Neutrophil (primary cell): Measurements from ENCODE around the gene UPB1.
"Not testable (repeated sequence)": the region's sequence is repeated elsewhere in the genome, so short reads cannot be mapped to it uniquely, and the experiment has no call there.

Experiments used
- H3K27ac ChIP-seq: fragments of 200-600 bp; sonication (generic); 2 replicates; pipeline ENCODE4 v1.5.1; 2016; ENCODE audit warnings: mild to moderate bottlenecking, moderate library complexity
- H3K27me3 ChIP-seq: fragments of 200-600 bp; sonication (generic); 2 replicates; pipeline ENCODE4 v1.6.0; 2016; ENCODE audit warnings: mild to moderate bottlenecking
- H3K36me3 ChIP-seq: fragments of 200-600 bp; sonication (generic); 2 replicates; pipeline ENCODE4 v1.5.1; 2017
- H3K4me1 ChIP-seq, 2 experiments: fragments of 200-600 bp in 1 of 2; sonication (generic) in 1 of 2; 1 replicate in 1 of 2; 2 replicates in 1 of 2; pipeline versions ENCODE4 v1.5.1 to v1.6.1; 2013 to 2016; ENCODE audit warnings: low read depth in 1 of 2, low read length in 1 of 2, mild to moderate bottlenecking in 1 of 2, moderate library complexity in 1 of 2; ENCODE audit not compliant: control insufficient read depth in 1 of 2, insufficient read depth in 1 of 2
- H3K4me3 ChIP-seq, 2 experiments: fragments of 200-600 bp in 1 of 2; sonication (generic) in 1 of 2; 1 replicate in 1 of 2; 2 replicates in 1 of 2; pipeline ENCODE4 v1.5.1; 2013 to 2016; ENCODE audit warnings: low read depth in 1 of 2, low read length in 1 of 2, mild to moderate bottlenecking in 1 of 2, moderate library complexity in 1 of 2
- H3K9me3 ChIP-seq: fragments of 200-600 bp; sonication (generic); 2 replicates; pipeline ENCODE4 v1.5.1; 2016
- TF ChIP-seq, protein P1 (sequence below): fragments of 200-600 bp; sonication (generic); IDR thresholded peaks from 2 replicates; pipeline ENCODE4 v1.5.1; 2016; ENCODE audit warnings: antibody characterized with exemption

The UPB1 gene

DNA sequence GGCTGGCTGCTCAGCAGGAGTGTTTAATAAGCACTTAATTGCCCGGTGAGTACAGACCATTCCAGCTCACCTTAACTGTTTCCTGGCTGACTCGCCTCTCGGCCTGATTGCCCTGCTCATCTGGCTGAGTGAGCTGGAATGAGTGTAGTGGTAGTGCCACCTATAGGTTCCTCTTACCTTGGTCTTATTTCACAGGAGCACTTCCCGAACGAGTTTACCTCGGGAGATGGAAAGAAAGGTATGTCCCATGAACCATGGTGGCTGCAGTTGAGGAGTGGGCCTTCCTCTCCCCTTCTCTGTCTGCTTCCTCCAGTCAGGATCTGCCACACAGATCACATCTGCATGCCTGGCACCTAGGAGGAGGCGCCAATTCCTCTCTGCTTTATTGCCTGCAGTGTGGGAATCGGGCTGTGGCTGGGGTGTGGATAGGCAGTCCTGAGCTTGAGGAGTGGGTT is 26.7 kb downstream of the UPB1 start:
- TF ChIP-seq, protein P1, sequence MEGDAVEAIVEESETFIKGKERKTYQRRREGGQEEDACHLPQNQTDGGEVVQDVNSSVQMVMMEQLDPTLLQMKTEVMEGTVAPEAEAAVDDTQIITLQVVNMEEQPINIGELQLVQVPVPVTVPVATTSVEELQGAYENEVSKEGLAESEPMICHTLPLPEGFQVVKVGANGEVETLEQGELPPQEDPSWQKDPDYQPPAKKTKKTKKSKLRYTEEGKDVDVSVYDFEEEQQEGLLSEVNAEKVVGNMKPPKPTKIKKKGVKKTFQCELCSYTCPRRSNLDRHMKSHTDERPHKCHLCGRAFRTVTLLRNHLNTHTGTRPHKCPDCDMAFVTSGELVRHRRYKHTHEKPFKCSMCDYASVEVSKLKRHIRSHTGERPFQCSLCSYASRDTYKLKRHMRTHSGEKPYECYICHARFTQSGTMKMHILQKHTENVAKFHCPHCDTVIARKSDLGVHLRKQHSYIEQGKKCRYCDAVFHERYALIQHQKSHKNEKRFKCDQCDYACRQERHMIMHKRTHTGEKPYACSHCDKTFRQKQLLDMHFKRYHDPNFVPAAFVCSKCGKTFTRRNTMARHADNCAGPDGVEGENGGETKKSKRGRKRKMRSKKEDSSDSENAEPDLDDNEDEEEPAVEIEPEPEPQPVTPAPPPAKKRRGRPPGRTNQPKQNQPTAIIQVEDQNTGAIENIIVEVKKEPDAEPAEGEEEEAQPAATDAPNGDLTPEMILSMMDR = peak; percentile 66
- Histone ChIP-seq H3K27me3 (no peaks in the 10 kb centered on the region), H3K4me1 (peaks cover 51 to 61% of the 10 kb centered on the region in 2 experiments), H3K36me3 (peaks cover 9% of the 10 kb centered on the region), H3K27ac (peak overlapping the region; percentile 26), H3K4me3 (peak overlapping the region; percentile 3 to 25), H3K9me3 (no peaks in the 10 kb centered on the region)

DNA sequence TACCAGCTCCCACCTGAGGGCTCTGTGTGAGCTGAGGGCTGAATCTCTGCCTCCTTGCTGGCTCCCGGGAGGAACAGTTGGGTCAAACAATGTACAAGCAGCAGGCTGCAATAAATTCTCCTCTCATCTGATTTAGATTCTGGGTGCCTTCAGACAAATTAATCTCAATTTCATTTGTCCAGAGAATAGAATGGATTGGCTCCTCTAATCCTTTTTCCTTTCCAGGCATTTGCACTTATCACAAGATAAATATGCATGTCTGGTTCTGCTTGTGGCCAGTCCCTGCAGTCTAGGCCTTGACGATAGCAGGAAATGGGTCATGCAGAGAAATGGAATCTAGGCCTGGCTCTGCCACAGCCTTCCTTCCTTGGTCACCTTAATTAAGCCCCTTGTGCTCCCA is 28.7 kb downstream of the UPB1 start:
- H3K27ac ChIP-seq = no peak overlapping the region
- TF ChIP-seq, protein P1 = no peak

DNA sequence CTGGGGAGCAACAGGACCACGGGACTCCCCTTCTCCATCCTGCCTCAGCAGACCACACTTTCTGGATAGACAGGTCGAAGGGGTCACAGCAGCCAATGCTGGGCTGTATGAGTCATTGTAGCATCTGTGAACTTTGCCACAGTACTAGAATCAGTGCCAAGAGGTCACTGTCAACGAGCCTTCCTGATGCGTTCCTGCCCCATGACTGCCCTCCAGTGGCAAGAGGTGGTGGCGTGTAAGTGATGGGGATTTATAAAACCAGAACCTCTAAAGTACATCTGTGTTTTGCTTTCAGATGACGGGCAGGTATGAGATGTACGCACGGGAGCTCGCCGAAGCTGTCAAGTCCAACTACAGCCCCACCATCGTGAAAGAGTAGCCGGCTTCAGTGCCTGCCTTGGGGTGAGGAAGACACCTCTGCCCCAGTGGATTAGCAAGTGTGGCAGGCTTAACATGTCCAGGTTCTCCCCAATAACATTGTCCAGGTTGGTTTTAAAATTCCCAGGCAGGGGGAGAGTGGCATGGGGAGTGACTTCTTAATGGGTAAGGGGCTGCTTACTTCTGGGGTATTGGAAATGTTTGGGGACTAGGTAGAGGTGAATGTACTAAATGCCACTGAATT is 30.4 kb downstream of the UPB1 start:
- H3K27ac ChIP-seq = peak overlapping the region; percentile 37

More for the DNA sequence above, 28.7 kb downstream of the UPB1 start:
- Histone ChIP-seq H3K9me3 (no peaks in the 10 kb centered on the region), H3K36me3 (peaks cover 22% of the 10 kb centered on the region), H3K4me3 (no peak overlapping the region), H3K4me1 (peaks cover 33 to 42% of the 10 kb centered on the region in 2 experiments), H3K27me3 (no peaks in the 10 kb centered on the region)

DNA sequence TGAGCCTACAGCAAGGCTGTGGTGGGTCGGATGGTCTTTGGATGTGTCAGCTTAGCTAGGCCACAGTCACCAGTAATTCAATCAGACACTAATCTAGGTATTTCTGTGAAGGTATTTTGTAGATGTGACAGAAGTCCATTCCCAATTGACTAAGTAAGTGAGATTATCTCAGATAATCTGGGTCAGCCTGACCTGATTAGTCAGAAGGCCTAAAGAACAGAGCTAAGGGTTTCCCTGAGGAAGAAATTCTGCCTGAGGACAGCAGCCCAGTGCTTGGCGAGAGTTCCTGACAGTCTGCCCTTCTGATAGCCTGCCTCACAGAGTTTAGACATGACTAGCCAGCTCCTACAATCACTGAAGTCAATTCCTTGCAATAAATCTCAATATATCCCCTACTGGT is 31.1 kb downstream of the UPB1 start:
- TF ChIP-seq, protein P1 = no peak

More for the DNA sequence above, 30.4 kb downstream of the UPB1 start:
- Histone ChIP-seq H3K27me3 (no peaks in the 10 kb centered on the region), H3K9me3 (no peaks in the 10 kb centered on the region), H3K36me3 (peaks cover 22% of the 10 kb centered on the region), H3K4me1 (peaks cover 16 to 25% of the 10 kb centered on the region in 2 experiments), H3K4me3 (no peak overlapping the region)
- TF ChIP-seq, protein P1 = peak; percentile 88

DNA sequence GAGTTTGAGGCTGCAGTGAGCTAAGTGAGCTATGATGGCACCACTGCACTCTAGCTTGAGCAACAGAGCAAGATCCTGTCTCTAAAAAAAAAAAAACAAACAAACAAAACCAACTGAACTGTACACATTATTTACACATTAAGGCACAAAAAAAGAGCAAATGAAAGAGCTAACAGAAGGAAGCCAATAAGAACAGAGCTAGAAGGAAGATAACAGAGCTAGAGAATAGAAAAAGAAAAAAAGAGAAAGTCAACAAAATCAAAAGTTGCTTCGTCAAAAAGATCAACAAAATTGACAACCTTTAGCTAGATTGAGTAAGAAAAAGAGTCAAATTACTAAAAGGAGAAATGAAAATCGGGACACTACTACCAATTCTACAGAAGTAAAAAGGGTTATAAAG is 34.8 kb downstream of the UPB1 start:
- Histone ChIP-seq H3K36me3 (peaks cover 22% of the 10 kb centered on the region), H3K4me1 (peaks cover 0 to 8% of the 10 kb centered on the region in 2 experiments), H3K9me3 (no peaks in the 10 kb centered on the region), H3K27ac (no peak overlapping the region), H3K4me3 (no peak overlapping the region), H3K27me3 (no peaks in the 10 kb centered on the region)
- TF ChIP-seq, protein P1 = no peak

More for the DNA sequence above, 31.1 kb downstream of the UPB1 start:
- Histone ChIP-seq H3K36me3 (peaks cover 22% of the 10 kb centered on the region), H3K4me1 (peaks cover 10 to 20% of the 10 kb centered on the region in 2 experiments), H3K27ac (no peak overlapping the region), H3K27me3 (no peaks in the 10 kb centered on the region), H3K9me3 (no peaks in the 10 kb centered on the region), H3K4me3 (no peak overlapping the region)

DNA sequence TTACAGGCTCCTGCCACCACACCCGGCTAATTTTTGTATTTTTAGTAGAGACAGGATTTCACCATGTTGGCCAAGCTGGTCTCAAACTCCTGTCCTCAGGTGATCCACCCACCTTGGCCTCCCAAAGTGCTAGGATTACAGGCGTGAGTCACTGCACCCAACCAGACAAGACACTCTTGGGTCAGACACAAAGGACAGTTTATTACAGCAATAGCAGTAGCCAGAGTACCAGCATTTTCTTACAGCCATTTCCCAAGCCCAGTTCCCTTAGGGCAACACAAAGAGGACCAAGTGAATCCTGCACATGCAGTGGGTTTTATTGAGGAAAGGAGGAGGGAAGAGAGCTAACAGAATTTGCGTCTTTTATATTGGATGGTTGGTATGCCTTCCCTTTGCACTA is 35.8 kb downstream of the UPB1 start:
- peaks cover 30% of the 10 kb centered on the region for H3K36me3 ChIP-seq
- not testable (repeated sequence) for H3K27me3 ChIP-seq, H3K4me3 ChIP-seq, H3K9me3 ChIP-seq, H3K4me1 ChIP-seq, H3K27ac ChIP-seq
